Ishikawa (cell line): ENCODE data around the gene AUTS2.

Experiments
- CEBPB ChIP-seq: IDR thresholded peaks from 2 replicates; pipeline ENCODE4 v1.6.1; 2012
- CREB1 ChIP-seq: IDR thresholded peaks from 2 replicates; pipeline ENCODE4 v1.6.1; 2012; ENCODE audit warnings: low read depth
- EGR1 ChIP-seq: IDR thresholded peaks from 2 replicates; pipeline ENCODE4 v1.6.1; 2012
- EP300 ChIP-seq: IDR thresholded peaks from 2 replicates; pipeline ENCODE4 v1.6.1; 2012; ENCODE audit warnings: borderline replicate concordance
- FOXM1 ChIP-seq: IDR thresholded peaks from 2 replicates; pipeline ENCODE4 v1.6.1; 2012; ENCODE audit warnings: low read depth, borderline replicate concordance
- NFIC ChIP-seq: IDR thresholded peaks from 2 replicates; pipeline ENCODE4 v1.6.1; 2012
- RAD21 ChIP-seq: IDR thresholded peaks from 2 replicates; pipeline ENCODE4 v1.6.1; 2012; ENCODE audit warnings: low read depth
- TAF1 ChIP-seq: IDR thresholded peaks from 2 replicates; pipeline ENCODE4 v1.6.1; 2012; ENCODE audit warnings: low read depth, mild to moderate bottlenecking
- TCF12 ChIP-seq: IDR thresholded peaks from 2 replicates; pipeline ENCODE4 v1.6.1; 2012; ENCODE audit warnings: low read depth
- TEAD4 ChIP-seq: IDR thresholded peaks from 2 replicates; pipeline ENCODE4 v1.6.1; 2012
- YY1 ChIP-seq: IDR thresholded peaks from 2 replicates; pipeline ENCODE4 v1.6.1; 2012; ENCODE audit warnings: low read depth
- ZBTB7A ChIP-seq: IDR thresholded peaks from 2 replicates; pipeline ENCODE4 v1.6.1; 2012; ENCODE audit warnings: low read depth
- TF ChIP-seq, protein P1 (sequence below): IDR thresholded peaks from 2 replicates; pipeline ENCODE4 v1.6.1; 2012
- TF ChIP-seq, protein P2 (sequence below): IDR thresholded peaks from 2 replicates; pipeline ENCODE4 v1.6.1; 2012; ENCODE audit warnings: low read depth, mild to moderate bottlenecking
- TF ChIP-seq, protein P3 (sequence below): IDR thresholded peaks from 2 replicates; pipeline ENCODE4 v1.6.1; 2012

AUTS2 gene

DNA sequence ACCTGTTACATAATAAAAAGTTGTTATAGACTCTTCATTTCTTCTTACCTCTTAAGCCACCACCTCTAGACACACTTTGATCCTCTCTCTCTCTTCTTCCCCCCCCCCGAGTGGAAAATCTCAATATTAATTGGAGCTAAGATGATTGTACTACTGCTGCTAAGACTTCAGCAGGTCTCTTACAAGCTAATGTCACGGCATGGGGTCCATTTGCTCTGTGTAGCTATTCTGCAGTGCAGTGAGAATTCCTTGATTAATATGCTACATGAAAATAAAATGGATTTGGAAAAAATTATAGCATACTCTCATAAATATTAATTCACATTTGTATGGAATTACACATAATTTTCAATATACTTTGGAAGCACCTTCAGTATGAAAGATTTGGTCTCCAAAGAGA, 297.2 kb downstream of the AUTS2 start:
- no peak for TF ChIP-seq EP300
- no peak for TF ChIP-seq EGR1
- TF ChIP-seq RAD21: no peak
- no peak for TF ChIP-seq YY1
- TF ChIP-seq TAF1: no peak
- TF ChIP-seq, protein P1, sequence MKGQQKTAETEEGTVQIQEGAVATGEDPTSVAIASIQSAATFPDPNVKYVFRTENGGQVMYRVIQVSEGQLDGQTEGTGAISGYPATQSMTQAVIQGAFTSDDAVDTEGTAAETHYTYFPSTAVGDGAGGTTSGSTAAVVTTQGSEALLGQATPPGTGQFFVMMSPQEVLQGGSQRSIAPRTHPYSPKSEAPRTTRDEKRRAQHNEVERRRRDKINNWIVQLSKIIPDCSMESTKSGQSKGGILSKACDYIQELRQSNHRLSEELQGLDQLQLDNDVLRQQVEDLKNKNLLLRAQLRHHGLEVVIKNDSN: no peak
- TF ChIP-seq, protein P2, sequence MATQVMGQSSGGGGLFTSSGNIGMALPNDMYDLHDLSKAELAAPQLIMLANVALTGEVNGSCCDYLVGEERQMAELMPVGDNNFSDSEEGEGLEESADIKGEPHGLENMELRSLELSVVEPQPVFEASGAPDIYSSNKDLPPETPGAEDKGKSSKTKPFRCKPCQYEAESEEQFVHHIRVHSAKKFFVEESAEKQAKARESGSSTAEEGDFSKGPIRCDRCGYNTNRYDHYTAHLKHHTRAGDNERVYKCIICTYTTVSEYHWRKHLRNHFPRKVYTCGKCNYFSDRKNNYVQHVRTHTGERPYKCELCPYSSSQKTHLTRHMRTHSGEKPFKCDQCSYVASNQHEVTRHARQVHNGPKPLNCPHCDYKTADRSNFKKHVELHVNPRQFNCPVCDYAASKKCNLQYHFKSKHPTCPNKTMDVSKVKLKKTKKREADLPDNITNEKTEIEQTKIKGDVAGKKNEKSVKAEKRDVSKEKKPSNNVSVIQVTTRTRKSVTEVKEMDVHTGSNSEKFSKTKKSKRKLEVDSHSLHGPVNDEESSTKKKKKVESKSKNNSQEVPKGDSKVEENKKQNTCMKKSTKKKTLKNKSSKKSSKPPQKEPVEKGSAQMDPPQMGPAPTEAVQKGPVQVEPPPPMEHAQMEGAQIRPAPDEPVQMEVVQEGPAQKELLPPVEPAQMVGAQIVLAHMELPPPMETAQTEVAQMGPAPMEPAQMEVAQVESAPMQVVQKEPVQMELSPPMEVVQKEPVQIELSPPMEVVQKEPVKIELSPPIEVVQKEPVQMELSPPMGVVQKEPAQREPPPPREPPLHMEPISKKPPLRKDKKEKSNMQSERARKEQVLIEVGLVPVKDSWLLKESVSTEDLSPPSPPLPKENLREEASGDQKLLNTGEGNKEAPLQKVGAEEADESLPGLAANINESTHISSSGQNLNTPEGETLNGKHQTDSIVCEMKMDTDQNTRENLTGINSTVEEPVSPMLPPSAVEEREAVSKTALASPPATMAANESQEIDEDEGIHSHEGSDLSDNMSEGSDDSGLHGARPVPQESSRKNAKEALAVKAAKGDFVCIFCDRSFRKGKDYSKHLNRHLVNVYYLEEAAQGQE: no peak
- TF ChIP-seq FOXM1: no peak
- TF ChIP-seq ZBTB7A: no peak
- no peak for TF ChIP-seq TEAD4
- TF ChIP-seq CREB1: no peak
- TF ChIP-seq NFIC: no peak
- no peak for TF ChIP-seq CEBPB
- TF ChIP-seq, protein P3, sequence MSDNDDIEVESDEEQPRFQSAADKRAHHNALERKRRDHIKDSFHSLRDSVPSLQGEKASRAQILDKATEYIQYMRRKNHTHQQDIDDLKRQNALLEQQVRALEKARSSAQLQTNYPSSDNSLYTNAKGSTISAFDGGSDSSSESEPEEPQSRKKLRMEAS: no peak
- no peak for TF ChIP-seq TCF12

DNA sequence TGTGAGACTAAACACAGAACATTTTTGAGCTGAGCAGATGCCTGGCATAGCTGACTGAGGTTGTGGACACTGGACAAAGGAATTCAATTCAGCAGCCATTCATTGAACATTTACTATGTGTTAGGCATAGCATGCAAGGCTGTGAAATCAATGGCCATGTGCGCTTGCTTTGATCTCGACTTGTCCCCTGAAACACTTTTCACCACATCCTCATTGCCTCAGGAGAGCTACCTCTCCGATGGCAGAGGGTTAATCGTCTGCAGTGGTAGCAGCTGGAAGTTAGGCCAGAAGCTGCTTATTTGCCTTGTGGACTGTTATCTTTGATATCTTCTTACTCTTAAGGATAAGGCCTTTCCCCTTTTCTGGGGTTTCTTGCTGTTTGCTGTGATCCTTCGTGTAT, 297.8 kb downstream of the AUTS2 start:
- TF ChIP-seq EP300 (no peak), ZBTB7A (no peak), NFIC (no peak), FOXM1 (no peak), CREB1 (no peak), EGR1 (no peak)

DNA sequence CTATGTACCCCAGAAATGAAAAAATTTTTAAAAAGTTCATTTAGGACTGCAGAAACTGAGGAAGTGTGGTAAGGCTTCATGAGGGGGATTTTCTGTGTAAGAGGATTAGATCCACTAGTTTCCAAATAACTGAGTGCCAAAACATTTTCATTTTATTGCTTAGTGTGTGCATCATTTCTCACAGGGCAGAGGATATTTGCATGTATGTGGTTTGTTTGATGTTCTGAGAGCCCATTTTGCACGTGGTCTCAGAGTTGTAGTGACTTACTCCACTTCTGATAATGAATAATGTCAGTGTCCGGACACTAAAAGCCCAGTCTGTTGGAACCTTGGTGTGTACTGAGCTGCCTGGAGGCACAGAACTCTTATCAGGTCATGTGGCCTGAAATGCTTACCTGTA, 299.9 kb downstream of the AUTS2 start:
- TF ChIP-seq YY1 (no peak), TEAD4 (no peak), CEBPB (no peak), EP300 (no peak), ZBTB7A (no peak), TAF1 (no peak), TCF12 (no peak), CREB1 (no peak)
- TF ChIP-seq, protein P1: no peak
- TF ChIP-seq, protein P3: no peak
- TF ChIP-seq, protein P2: no peak

DNA sequence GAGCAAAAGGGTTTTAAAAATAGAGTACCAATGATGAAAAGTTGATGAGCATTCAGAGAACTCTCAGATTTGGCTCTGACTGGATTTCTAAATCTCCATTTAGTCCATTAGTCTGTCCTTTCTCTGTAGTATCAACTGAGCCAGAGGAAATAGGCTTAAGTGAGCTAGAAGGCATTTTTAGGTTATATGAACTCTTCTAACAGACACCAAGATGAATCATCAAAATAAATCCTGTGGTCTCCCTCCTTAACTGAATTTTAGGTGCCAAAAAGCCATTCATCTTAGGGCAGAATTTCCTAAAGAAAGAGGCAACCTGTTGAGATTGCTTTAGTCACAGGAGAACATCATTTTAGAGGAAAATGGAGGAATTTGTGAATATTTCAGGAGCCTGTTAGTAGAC, 305.1 kb downstream of the AUTS2 start:
- TF ChIP-seq TCF12 (no peak), CEBPB (no peak), YY1 (no peak)

DNA sequence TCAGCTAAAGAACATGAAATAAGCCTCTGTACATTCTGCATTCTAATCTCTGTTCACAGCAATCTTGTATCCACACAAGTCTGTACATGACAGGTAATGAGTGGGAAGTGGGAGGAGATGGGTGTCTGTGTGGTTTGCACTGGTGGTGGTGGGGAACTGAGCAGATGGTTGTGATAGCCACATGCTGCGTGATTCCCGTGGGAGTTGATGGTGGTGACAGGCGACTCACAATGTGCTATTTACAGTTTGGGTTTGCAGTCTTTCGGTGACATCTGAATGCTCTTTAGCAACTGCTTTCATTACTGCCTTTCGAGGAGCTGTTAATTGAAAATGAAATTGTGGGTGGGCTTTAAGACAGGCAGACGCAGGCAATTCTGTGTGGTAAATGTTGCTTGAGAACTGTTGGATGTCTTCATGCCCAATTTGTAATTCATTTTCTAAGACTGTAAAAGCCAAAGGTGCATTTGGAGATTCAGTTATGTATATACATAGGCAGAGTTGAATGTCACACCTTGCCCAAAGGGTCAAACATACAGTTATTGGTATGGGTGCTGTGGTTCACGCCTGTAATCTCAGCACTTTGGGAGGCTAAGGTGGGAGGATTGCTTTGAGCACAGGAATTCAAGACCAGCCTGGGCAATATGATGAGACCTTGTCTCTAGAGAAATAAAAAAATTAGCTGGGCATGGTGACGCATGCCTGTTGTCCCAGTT, 308.2 kb downstream of the AUTS2 start:
- TF ChIP-seq, protein P1: no peak
- TF ChIP-seq TEAD4: no peak
- TF ChIP-seq, protein P3: no peak
- TF ChIP-seq NFIC: no peak
- no peak for TF ChIP-seq RAD21
- TF ChIP-seq, protein P2: no peak
- TF ChIP-seq YY1: no peak
- TF ChIP-seq FOXM1: no peak
- no peak for TF ChIP-seq CEBPB
- no peak for TF ChIP-seq CREB1
- TF ChIP-seq ZBTB7A: no peak
- no peak for TF ChIP-seq EGR1
- no peak for TF ChIP-seq TCF12
- TF ChIP-seq TAF1: no peak
- TF ChIP-seq EP300: no peak
